ENCODE data around the gene HOXC5. TPM values are rescaled to one million over a fixed set of nuclear protein-coding genes. Genes with fewer than 3 reads are reported as not detected.

HOXC5 gene
- total RNA-seq, 1 experiment from 2014 or later = not detected

GRCh38 chr12:54002915-54003389 lies 29.9 kb upstream of the HOXC5 start:
- TF ChIP-seq CTCF (IDR thresholded peaks at IDR 0.05; ENCODE audit: unreplicated experiment) = no peak
- Mint-ChIP-seq H3K27ac (ENCODE audit: unreplicated experiment) (no peak overlapping the region), H3K9me3 (ENCODE audit: low read depth, unreplicated experiment) (no peaks in the 10 kb centered on the region), H3K27me3 (ENCODE audit: unreplicated experiment) (peaks cover 89% of the 10 kb centered on the region), H3K4me3 (ENCODE audit: low read depth, unreplicated experiment) (no peak overlapping the region), H3K4me1 (ENCODE audit: low read depth, unreplicated experiment) (peaks cover 8% of the 10 kb centered on the region), H3K36me3 (ENCODE audit: insufficient read depth, unreplicated experiment) (peaks cover 17% of the 10 kb centered on the region)
- DNase-seq = no peak
- intact Hi-C loops (cut with micrococcal nuclease; ENCODE audit: unreplicated experiment) = no loop called here
- no TSS peak for BruUV-seq (replicated peaks)
- CTCF ChIA-PET = interaction anchor here (0.6 to 2.0 kb wide), 3 partner anchors 189 to 205 kb away, joined by 3 to 9 read pairs (median 5); no protein-coding TSS in a partner anchor

GRCh38 chr12:54003625-54004024 lies 29.2 kb upstream of the HOXC5 start:
- no peak overlapping the region for H3K4me3 Mint-ChIP-seq (ENCODE audit: low read depth, unreplicated experiment)
- CTCF ChIA-PET = interaction anchor here (0.6 to 2.0 kb wide), 3 partner anchors 18 to 198 kb away, joined by 3 to 9 read pairs (median 3); partner anchors contain the start of gene HOXC10
- intact Hi-C loops (cut with micrococcal nuclease; ENCODE audit: unreplicated experiment) = no loop called here
- no peaks in the 10 kb centered on the region for H3K9me3 Mint-ChIP-seq (ENCODE audit: low read depth, unreplicated experiment)
- DNase-seq = no peak
- peaks cover 8% of the 10 kb centered on the region for H3K4me1 Mint-ChIP-seq (ENCODE audit: low read depth, unreplicated experiment)
- H3K27ac Mint-ChIP-seq (ENCODE audit: unreplicated experiment) = no peak overlapping the region
- peaks cover 17% of the 10 kb centered on the region for H3K36me3 Mint-ChIP-seq (ENCODE audit: insufficient read depth, unreplicated experiment)
- no peak for TF ChIP-seq CTCF (IDR thresholded peaks at IDR 0.05; ENCODE audit: unreplicated experiment)
- no TSS peak for BruUV-seq (replicated peaks)
- H3K27me3 Mint-ChIP-seq (ENCODE audit: unreplicated experiment) = peaks cover 89% of the 10 kb centered on the region

- H3K36me3 Mint-ChIP-seq (ENCODE audit: insufficient read depth, unreplicated experiment) = peaks cover 17% of the 10 kb centered on the region
- no TSS peak for BruUV-seq (replicated peaks)
- no peak for TF ChIP-seq CTCF (IDR thresholded peaks at IDR 0.05; ENCODE audit: unreplicated experiment)
- no peak for DNase-seq
- peaks cover 8% of the 10 kb centered on the region for H3K4me1 Mint-ChIP-seq (ENCODE audit: low read depth, unreplicated experiment)
- no peak overlapping the region for H3K27ac Mint-ChIP-seq (ENCODE audit: unreplicated experiment)
- CTCF ChIA-PET = interaction anchor here (1.1 to 2.7 kb wide), 3 partner anchors 19 to 202 kb away, joined by 3 to 25 read pairs (median 9); partner anchors contain the start of gene HOXC10
- H3K4me3 Mint-ChIP-seq (ENCODE audit: low read depth, unreplicated experiment) = no peak overlapping the region
- intact Hi-C loops (cut with micrococcal nuclease; ENCODE audit: unreplicated experiment) = no loop called here
- H3K9me3 Mint-ChIP-seq (ENCODE audit: low read depth, unreplicated experiment) = no peaks in the 10 kb centered on the region
- peaks cover 89% of the 10 kb centered on the region for H3K27me3 Mint-ChIP-seq (ENCODE audit: unreplicated experiment)
Observed at GRCh38 chr12:54004063-54004840, 28.6 kb upstream of the HOXC5 start.

- H3K27me3 Mint-ChIP-seq (ENCODE audit: unreplicated experiment) = peaks cover 97% of the 10 kb centered on the region
- peaks cover 8% of the 10 kb centered on the region for H3K4me1 Mint-ChIP-seq (ENCODE audit: low read depth, unreplicated experiment)
- no peak overlapping the region for H3K4me3 Mint-ChIP-seq (ENCODE audit: low read depth, unreplicated experiment)
- H3K9me3 Mint-ChIP-seq (ENCODE audit: low read depth, unreplicated experiment) = no peaks in the 10 kb centered on the region
- intact Hi-C loops (cut with micrococcal nuclease; ENCODE audit: unreplicated experiment) = no loop called here
- BruUV-seq (replicated peaks) = no TSS peak
- CTCF ChIA-PET = interaction anchor here (2.0 to 2.7 kb wide), 4 partner anchors 187 to 202 kb away, joined by 9 to 45 read pairs (median 19); no protein-coding TSS in a partner anchor
- TF ChIP-seq CTCF (IDR thresholded peaks at IDR 0.05; ENCODE audit: unreplicated experiment) = no peak
- no peak for DNase-seq
- no peak overlapping the region for H3K27ac Mint-ChIP-seq (ENCODE audit: unreplicated experiment)
- H3K36me3 Mint-ChIP-seq (ENCODE audit: insufficient read depth, unreplicated experiment) = peaks cover 12% of the 10 kb centered on the region
Observed at GRCh38 chr12:54004841-54005530, 27.9 kb upstream of the HOXC5 start.
